COR-L47 (cell line): ENCODE results near the gene RWDD3.
A peak's percentile ranks its signal among the peaks of the same experiment; 100 is the strongest.

Experiments
- DNase-seq: peaks from one replicate; lab custom pipeline; 2025; lab: John Stamatoyannopoulos, UW

The RWDD3 gene, protein sequence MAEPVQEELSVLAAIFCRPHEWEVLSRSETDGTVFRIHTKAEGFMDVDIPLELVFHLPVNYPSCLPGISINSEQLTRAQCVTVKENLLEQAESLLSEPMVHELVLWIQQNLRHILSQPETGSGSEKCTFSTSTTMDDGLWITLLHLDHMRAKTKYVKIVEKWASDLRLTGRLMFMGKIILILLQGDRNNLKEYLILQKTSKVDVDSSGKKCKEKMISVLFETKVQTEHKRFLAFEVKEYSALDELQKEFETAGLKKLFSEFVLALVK

DNA sequence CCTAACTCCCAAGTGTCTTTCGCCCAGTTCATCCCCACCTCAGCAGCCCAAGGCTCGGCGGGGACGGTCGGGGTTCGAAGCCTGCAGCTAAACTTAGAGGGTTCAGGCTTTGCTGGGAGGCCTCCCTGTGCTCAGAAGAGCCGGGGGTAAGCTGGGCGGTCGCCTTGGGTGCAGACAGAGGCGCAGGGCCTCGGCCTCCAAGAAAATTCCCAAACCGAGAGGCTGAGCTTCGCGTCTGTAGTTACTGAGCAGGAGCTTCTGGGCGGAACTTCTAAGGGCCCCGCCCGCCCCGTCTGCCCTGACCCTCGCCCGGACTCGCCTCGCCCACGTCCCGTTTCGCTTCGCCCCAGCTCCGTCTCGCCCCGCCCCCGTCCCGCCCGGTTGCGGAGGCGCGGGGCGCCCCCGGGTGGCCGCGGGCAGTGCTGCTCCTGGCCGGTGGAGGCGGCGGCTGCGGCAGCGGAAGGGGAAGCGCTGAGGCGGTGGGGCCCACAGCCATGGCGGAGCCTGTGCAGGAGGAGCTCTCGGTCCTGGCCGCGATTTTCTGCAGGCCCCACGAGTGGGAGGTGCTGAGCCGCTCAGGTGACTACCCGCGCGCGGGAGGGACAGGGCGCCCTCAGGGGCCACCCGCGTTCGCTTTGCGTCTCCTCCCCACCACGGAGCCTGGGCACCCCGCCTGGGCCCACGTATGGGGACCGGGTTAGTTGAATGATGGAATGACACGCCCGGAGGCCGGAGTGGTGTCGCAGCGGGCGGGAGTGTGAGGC is at the start of gene RWDD3:
Gene RWDD3, plus strand, starts transcription at position 474 of the 764 bp plus-strand sequence. Its CDS starts 21 bp downstream, at position 495.
- peak; percentile 70 for DNase-seq

DNA sequence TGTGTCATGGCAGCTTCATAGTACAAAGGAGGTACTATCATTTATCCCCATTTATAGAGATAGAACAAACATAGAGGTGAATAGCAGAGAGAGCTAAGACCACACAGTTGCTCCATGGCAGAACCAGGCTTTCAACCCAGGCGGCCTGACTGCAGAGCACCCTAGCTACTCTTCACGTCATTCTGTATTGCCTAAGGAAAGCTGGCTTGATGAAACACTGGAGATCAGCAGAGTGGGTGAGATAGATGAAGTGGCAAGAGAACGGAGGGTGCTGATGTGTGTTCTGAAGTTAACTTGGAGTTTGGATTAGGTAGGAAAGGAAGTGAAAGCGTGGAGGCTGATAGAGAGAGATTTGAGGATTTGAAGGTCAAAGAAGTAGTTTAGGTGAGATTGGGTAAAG is 47.9 kb upstream of the RWDD3 start:
- DNase-seq, result no peak

DNA sequence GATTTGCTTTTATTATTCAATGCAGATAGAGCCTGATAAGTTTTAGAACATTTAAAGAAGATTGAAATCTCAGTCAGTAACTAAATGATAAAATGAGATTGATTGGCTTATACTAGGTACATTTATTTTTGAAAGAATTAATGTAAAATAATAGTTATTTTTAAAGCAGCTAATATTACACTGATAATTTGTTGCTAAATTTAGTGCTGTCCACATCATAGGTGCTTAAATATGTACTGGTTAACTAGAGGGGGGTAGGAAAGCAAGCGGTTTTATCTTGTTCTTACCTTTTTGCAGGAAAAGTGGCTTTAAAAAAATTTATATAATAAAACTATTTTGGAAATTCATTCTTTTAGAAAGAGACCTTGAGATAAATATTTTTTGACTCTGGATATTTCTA is 40.4 kb upstream of the RWDD3 start:
- no peak for DNase-seq

DNA sequence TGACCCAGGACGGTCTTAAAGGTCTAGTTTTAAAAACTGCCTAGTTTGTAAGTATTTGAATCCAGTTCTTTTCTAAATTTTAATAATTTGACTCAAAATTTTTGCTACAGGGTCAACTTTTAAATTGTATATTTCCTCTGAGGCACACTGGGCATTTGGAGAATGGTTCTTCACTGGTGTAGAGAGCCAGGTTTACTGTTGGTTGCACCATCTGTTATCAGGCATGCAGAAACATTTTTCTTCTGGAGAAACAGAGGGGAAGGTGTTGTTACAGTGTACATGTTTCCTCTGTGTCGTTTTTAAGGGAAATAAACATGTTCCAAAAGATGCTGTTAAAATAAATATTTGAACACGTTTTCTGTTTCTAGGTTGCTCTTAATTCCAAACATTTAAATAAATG is 39.0 kb upstream of the RWDD3 start:
- DNase-seq, result no peak

DNA sequence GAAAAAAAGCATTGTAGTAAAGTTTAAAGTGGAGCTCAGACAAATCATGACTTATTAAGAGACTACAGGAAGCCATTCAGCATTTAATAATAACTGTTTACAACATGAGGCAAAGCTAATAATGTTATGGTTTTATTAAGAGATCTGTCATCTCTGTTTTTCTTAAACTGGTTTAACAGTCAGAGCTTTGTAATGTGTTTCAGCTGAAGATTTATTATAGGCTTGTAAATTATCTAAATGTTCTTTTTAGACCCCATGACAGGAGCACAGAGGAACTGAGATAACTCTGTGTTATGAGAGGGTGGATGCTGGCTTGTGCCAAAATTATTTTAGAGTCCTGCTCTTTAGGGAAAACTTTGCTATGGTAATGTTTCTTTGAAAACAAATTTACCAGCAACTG is 38.0 kb upstream of the RWDD3 start:
- no peak for DNase-seq

DNA sequence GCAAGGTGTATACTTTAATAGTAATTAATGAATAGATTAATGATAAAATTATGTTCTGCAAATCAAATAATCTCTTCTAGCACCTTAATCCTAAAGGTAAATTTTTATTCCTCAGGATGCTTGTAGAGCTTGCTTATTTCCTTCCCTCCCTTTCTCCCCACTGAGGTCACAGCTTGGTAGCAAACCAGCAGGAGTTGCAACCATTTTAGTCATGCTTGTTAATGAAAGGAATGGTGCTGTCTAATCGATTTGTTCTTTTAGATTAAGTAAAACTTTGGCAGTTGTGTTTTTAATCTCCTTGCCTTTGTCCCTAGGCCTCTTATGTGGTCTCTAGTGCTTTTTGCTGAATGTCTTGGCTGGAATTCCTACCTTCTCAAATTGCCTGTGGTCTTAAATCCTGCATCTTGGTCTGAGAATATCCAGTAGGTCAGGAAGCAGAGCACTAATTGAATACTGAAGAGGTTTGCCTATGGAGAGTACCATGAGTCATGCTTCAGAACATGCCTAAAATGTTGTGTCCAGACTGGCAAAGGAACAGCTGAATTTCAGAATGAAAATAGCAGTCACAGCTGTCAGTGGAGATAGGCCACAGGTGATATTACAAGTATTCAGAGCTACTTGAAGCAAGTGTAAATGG is 36.3 kb upstream of the RWDD3 start:
- no peak for DNase-seq

DNA sequence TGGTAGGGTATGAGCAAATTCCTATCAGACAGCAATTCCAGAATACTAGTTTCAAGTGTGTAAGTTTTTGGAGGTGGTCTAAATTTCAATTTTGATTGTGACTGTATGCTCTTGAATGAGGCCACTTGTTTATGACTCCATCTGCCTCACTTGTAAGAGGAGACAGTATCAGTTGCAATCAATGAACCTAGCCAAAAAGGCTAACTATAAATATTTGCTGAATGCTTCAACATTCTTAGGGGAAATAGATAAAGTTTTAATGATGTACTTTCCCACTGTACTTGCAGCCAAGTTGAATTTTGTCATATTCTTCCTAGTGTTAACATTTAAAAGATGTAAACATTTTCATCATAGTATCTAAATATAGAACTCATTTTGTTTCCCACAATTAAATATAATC is 32.1 kb upstream of the RWDD3 start:
- DNase-seq, result no peak

DNA sequence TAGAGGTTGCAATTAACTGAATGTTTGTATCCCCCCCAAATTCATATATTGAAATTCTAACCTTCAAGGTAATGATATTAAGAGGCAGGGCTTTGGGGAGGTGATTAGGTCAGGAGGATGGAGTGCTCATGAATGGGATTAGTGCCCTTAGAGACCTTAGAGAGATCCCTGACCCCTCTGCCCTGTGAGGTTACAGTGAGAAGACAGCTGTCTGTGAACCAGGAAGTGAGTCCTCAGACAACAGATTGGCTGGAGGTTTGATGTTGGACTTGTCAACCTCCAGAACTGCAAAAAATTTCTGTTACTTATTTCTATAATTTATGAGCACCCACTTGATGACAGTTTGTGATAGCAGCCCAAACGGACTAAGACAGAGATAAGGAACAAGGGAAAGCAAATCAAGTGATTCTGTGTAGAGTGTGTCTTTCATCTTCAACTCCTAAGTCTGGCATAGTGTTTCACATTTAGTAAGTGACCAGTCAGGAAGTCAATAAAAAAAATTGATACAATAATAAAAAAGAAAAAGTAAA is 30.0 kb upstream of the RWDD3 start:
- DNase-seq, result no peak

DNA sequence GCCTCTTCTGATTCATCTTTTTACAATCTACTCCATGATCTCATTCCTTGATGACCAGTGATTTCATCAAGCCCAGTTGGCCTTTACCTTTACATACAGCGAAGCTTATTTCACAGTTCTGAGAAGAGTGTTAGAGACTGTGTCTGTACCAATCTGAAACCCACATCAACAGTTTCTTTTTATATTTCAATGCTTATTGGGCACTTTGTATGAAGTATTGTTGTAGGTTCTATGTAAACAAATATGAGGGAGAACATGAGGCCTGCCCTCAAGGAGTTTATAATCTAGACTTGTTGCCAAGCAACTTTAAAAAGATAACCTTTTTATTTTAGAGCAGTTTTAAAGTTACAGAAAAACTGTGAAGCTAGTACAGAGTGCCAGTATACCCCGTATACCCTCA is 27.5 kb upstream of the RWDD3 start:
- no peak for DNase-seq

DNA sequence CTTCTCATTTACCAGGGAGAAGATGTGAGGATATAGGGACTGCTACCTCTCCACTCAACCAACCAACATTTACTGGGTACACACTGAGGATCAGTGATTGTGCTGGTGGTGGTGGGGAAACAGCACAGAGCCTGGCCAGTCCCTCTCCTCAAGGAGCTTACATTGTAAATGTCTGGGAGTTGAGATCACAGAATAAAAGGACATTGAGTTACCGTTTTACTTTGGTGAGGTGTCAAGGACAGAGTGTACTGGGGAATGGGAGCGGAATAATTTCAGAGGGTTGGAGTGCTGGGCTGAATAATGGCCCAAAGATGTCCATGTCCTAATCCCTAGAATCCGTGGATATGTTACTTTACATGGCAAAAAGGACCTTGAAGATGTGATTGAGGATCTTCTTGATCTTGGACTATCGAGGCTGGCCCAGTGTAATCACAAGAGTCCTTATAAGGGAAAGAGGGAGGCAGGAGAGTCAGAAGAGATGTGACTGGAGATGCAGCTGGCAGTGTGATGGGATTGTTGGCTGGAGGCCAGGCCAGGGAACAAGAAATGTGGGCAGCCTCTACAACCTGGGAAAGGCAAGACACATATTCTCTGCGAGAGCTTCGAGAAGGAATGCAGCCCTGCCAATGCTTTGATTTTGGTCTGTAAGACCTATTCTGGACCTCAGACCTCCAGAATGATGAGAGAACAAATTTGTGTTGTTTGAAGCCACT is 26.6 kb upstream of the RWDD3 start:
- peak; percentile 9 for DNase-seq

DNA sequence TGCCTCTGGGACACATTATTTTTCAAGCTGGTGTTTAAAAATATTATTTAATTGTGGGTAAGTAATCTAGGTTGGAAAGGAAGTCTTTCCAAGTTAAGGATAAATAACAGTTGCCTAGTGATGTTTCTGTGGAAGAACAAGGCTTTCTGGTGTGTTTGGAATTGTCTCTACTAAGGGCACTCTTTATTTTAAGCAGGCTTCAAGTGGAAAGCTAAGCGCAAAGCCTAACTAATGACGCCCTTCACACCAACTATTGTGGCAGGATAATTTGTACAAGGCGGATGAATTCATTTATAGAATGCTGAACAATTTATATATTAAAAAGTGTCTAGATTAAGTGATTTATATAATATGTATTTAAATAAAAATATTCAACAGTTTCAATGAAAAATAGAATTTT is 25.1 kb upstream of the RWDD3 start:
- no peak for DNase-seq

DNA sequence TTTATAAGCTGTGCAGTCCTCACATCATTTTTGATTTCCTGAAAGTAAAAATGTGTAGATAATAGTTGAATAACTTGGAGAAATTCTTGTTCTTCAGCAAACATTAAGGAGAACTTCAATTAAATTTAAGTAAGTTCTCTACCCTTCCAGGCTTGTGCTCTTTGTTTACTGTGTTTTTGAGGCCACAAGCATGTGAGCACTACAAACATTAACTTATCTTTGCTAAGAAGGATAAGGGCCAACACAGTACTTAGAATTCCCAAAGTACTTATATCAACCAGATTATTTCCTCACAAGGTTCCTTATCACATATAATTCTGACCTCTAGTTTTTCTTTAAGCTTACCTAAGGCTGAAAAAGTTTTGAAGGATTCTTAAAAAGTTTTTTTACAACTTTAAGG is 24.7 kb upstream of the RWDD3 start:
- no peak for DNase-seq

DNA sequence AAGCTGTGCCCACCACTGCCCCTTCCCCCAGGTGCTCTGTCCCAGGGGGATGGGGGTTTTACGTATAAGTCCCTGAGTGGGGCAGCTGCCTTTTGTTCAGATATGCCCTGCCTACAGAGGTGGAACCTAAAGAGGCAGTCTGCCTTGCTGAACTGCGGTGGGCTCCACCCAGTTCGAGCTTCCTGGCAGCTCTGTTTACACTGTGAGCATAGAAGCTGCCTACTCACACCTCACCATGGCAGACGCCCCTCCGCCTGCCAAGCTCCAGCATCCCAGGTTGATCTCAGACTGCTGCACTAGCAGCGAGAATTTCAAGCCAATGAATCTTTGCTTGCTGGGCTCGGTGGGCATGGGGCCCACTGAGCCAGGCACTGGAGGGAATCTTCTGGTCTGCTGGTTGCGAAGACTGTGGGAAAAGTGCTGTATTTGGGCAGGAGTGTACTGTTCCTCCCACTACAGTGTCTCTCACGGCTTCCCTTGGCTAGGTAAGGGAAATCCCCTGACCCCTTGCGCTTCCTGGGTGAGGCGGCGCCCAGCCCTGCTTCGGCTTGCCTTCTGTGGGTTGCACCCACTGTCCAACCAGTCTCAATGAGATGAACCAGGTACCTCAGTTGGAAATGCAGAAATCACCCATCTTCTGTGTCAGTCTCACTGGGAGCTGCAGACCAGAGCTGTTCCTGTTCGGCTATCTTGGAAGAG is 17.6 kb upstream of the RWDD3 start:
- DNase-seq, result no peak

DNA sequence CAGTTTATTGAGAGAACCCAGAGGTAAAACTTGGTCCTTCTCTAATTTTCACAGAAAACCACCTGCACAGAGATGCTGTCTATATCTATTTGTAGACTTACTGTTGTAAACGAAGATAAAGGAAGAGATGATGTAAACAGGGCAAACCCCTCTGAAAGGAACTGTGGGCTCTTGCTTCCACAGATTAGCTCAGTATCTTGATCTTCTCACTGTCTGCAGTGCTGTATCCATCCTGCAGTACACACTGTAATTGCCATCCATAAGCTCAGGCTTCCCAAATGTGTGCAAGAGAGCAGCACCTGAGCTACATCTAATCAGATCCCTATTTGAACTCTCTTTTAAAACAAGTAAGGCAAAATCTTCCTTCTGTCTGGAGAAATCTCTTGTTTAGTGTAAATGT is 16.6 kb upstream of the RWDD3 start:
- no peak for DNase-seq

DNA sequence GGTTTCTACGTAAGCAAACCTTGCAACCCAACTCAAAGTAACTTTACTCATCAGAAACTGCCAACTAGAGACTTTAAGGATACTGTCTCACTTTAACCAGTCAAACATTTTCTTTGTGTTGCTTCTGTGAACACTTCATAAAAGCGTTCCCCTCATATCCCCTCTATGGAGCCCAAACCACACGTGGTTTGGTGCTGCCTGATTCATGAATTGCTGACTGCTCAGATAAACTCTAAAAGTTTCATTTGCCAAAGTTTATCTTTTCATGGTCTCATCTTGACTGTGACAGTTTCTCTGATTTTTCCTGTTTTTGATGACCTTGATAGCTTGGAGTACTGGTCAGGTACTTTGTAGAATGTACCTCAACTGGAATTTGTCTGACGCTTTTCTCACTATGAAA is 14.6 kb upstream of the RWDD3 start:
- no peak for DNase-seq

DNA sequence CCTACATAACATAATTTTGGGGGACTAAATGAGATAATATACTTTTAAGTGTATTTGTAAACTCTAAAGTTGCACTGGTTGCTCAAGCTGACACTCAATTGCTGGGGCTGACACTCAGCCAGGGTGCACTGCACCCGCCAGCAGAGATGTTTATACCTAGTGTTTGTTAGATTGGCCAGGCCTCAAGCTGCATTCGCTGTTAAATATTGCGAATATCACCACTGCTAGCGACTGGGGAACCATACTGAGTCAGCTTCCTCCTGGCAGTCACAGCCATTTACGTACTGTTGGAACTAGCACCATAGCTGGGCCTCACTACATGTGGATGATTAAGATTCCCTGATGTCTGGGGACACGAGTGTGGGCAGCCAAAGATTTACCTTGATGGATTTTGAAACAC is 12.7 kb upstream of the RWDD3 start:
- DNase-seq, result no peak

DNA sequence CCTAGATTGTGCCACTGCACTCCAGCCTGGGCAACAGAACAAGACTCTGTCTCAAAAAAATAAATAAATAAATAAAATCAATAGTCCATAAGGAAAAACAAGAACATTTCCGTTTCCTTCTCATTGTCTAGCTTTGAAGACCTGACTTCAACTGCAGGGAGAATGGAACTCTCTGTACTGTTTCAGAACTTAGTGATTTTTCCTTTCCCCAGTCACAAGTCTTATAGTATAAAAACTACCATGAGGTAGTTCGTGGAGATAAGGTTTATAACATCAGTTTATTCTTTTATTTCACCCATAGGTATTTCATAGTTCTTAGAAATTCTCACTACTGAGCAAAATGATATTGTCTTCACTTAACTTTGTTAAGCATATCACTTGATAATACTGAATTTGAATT is 11.4 kb upstream of the RWDD3 start:
- DNase-seq, result no peak

DNA sequence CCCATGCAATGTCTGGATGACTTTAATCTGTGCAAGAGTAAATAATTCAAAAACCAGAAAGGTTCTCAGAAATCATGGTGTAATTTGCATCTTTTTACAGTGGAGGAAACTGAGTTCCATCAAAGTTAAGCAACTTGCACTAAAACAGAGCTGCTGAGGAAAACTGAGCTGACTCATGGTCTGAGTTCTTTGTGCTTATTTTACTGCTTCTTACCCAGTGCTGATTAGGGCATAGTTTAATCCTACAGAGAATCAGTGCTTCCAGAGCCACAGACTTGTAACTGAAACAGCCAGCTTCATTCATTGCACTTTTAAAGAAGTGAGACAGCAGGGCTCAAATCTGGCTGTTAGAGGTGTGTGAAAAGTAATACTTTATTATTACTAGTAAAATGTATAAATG is 10.9 kb upstream of the RWDD3 start:
- no peak for DNase-seq

DNA sequence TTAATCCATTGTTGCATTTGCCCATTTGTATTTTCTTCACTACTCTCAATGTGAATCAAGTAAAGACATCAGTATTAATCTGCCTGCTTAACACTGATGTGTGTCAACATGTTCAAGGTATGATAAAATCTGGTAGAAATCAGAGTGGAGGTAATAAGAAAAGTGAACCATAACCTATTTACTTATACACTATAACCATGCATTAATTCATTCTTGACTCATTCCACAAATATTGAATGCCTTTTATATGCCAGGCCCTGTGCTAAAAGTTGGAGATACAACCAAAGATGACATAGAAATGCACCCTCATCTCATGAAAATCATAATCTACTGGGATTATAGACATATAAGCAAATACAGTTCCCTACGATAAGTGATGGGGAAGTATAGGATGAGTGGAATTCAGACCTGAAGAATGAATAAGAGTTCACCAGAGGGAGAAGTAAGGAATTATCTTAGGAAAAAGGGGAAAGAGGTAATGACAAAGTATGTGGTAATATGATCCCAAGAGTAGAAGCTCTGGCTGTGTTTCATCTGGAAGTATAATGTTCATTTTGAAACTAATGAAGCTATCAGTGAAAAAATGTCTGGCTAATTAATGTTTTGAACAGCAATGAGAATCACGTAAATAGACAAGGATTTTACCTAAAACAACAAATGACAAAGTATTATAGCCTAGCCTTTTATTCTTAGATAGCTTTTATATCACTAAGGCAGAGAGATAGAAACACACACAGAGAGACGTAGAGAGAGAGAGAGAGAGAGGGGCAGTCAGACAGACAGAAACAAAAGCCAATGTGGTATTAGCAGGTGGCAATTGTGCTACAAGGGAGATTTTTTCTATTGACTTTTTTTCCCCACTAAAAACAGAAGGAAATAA is 7.0 kb upstream of the RWDD3 start:
- DNase-seq, result no peak

DNA sequence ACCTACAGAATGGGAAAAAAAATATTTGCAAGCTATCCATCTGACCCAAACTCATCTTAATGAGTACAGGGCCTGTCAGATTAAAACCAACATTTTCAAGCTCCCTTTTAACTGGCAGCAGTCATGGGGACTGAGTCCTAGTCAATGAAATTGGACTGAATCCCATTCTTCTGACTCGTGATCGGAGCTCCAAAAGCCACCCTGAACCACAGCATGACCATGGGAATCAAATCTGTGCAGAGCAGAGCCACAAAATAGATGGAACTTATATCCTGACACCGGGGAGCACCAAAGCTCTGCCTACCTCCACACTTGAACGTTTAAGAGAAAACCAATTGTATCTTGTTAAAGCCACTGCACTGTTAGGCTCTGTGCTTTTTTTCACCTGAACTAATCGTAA is 5.0 kb upstream of the RWDD3 start:
- no peak for DNase-seq

DNA sequence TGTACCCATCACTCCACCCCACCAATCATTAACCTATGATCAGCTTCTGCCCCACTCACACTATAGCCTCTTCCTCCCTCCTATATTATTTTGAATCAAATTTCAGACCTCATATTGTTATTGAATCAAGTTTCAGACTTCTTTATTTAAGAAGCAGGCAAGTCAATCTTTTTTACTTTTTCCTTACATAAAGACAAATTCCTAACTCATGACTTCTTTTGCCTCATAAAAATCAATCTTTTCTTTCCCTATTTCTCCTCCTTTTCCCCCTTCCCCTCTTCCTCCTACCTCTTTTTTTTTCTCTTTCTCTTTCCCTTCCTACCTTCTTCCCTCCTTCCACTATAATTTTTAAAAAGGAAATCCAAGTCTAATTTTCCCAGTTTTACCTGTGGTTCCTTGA is 4.3 kb upstream of the RWDD3 start:
- no peak for DNase-seq
